HepG2 (cell line): ENCODE results near the gene PTGDR. TPM values are rescaled to one million over a fixed set of nuclear protein-coding genes. Genes with fewer than 3 reads are reported as not detected.

Source experiments
- ATAC-seq: fragments of 200-7000 bp; cut with Tn5 transposase; 3 replicates; pipeline ENCODE4 v1.9.1; 2020; ENCODE audit warnings: mild to moderate bottlenecking, moderate library complexity
- BruUV-seq: library from RNA; stranded (reverse); fragments of 400-500 nt; replicated peaks from 2 replicates; lab custom pipeline; 2021; lab: Mats Ljungman, UMichigan
- CTCF ChIA-PET: fragments of 300-600 bp; formaldehyde crosslinking; extraction: SDS; loops from one replicate; lab custom pipeline; 2021; ENCODE audit warnings: low total read pairs, inconsistent platforms, low intra/inter-chr PET ratio; lab: Yijun Ruan, JAX
- POLR2A ChIA-PET: fragments of 350-600 bp; sonication (Branson Sonifier 250); formaldehyde crosslinking; loops from one replicate; lab custom pipeline; 2020; ENCODE audit warnings: antibody characterized with exemption, inconsistent platforms; lab: Yijun Ruan, JAX
- DNase-seq: peaks from one replicate; pipeline ENCODE4 v3.0.0-alpha.2; 2015; ENCODE audit warnings: low spot score
- FAIRE-seq: peaks from 3 replicates; lab custom pipeline; 2011; peaks lifted over from hg19 to GRCh38; lab: Jason Lieb, UNC
- H2AFZ ChIP-seq: one replicate; pipeline ENCODE4 v1.6.1; 2011; ENCODE audit warnings: low read length, inconsistent platforms
- H3K27ac ChIP-seq: fragments of 300-600 bp; 3 replicates; pipeline ENCODE4 v1.8.0; 2011; ENCODE audit warnings: mixed run types, mild to moderate bottlenecking, mixed read lengths, low read length, inconsistent platforms; ENCODE audit not compliant: insufficient read depth; ENCODE audit errors: extremely low read length
- H3K27me3 ChIP-seq, 2 experiments: fragments of 200-600 bp in 1 of 2; 2 replicates in 1 of 2; 3 replicates in 1 of 2; pipeline versions ENCODE4 v1.6.0 to v1.8.0; 2011; ENCODE audit warnings: low read length in 2 of 2, mild to moderate bottlenecking in 2 of 2, moderate library complexity in 2 of 2, inconsistent platforms in 1 of 2; ENCODE audit not compliant: insufficient read depth in 2 of 2, control insufficient read depth in 1 of 2
- H3K36me3 ChIP-seq, 2 experiments: fragments of 200-600 bp in 1 of 2; replicated peaks in 1 of 2; 2 replicates in 1 of 2; 3 replicates in 1 of 2; pipeline versions ENCODE4 v1.5.1 to v1.8.0; 2011; ENCODE audit warnings: low read length in 2 of 2, inconsistent platforms in 1 of 2; ENCODE audit not compliant: insufficient read depth in 2 of 2, control insufficient read depth in 1 of 2
- H3K4me1 ChIP-seq: 2 replicates; pipeline ENCODE4 v1.5.1; 2012; ENCODE audit warnings: low read length, inconsistent platforms; ENCODE audit not compliant: insufficient read depth
- H3K4me2 ChIP-seq: 2 replicates; pipeline ENCODE4 v1.6.0; 2011; ENCODE audit warnings: low read depth, low read length, inconsistent platforms
- H3K4me3 ChIP-seq, 3 experiments: fragments of 200-600 bp in 1 of 3; sonication (generic), shearing (Covaris generic) in 1 of 3; replicated peaks in 1 of 3; 2 replicates each; pipeline ENCODE4 v1.5.1; 2011 to 2016; ENCODE audit warnings: low read length in 3 of 3, inconsistent platforms in 2 of 3, low read depth in 2 of 3, mild to moderate bottlenecking in 2 of 3, control low read depth in 1 of 3, mixed read lengths in 1 of 3; ENCODE audit not compliant: insufficient read depth in 1 of 3
- H3K79me2 ChIP-seq: one replicate; pipeline ENCODE4 v1.6.1; 2011; ENCODE audit warnings: low read length, inconsistent platforms; ENCODE audit not compliant: insufficient read depth
- H3K9ac ChIP-seq: 2 replicates; pipeline ENCODE4 v1.6.0; 2011; ENCODE audit warnings: mild to moderate bottlenecking, low read depth, low read length, inconsistent platforms; ENCODE audit not compliant: insufficient read depth
- H3K9me3 ChIP-seq: 2 replicates; pipeline ENCODE4 v1.5.1; 2012; ENCODE audit warnings: mild to moderate bottlenecking, low read length
- H4K20me1 ChIP-seq: 2 replicates; pipeline ENCODE4 v1.6.0; 2011; ENCODE audit warnings: inconsistent platforms, mild to moderate bottlenecking, low read length, moderate library complexity; ENCODE audit not compliant: insufficient read depth
- ELF3 ChIP-seq: IDR thresholded peaks from 2 replicates; pipeline ENCODE4 v1.6.1; 2016; ENCODE audit warnings: missing genetic modification reagents, missing compliant biosample characterization
- FOXC1 ChIP-seq: sonication (generic); formaldehyde crosslinking; IDR thresholded peaks from 2 replicates; pipeline ENCODE4 v1.8.0; 2022; ENCODE audit warnings: mild to moderate bottlenecking, missing genetic modification reagents, borderline replicate concordance
- GATAD2A ChIP-seq: IDR thresholded peaks from 2 replicates; pipeline ENCODE4 v1.6.1; 2016
- HMGXB3 ChIP-seq: sonication (generic); formaldehyde crosslinking; IDR thresholded peaks from 2 replicates; pipeline ENCODE4 v1.4.0; 2020; ENCODE audit warnings: missing genetic modification reagents, borderline replicate concordance
- KMT2B ChIP-seq: IDR thresholded peaks from 2 replicates; pipeline ENCODE4 v1.6.1; 2016; ENCODE audit warnings: missing genetic modification reagents, missing compliant biosample characterization
- LBX2 ChIP-seq: sonication (generic); formaldehyde crosslinking; IDR thresholded peaks from 2 replicates; pipeline ENCODE4 v1.5.0; 2020; ENCODE audit warnings: missing genetic modification reagents, mild to moderate bottlenecking, borderline replicate concordance
- MIER3 ChIP-seq: IDR thresholded peaks from 2 replicates; pipeline ENCODE4 v1.6.1; 2016; ENCODE audit warnings: missing compliant biosample characterization, borderline replicate concordance
- ONECUT2 ChIP-seq: sonication (generic); formaldehyde crosslinking; IDR thresholded peaks from 2 replicates; pipeline ENCODE4 v1.4.0; 2020; ENCODE audit warnings: missing genetic modification reagents
- RXRB ChIP-seq: IDR thresholded peaks from 2 replicates; pipeline ENCODE4 v1.6.1; 2016; ENCODE audit warnings: borderline replicate concordance, missing genetic modification reagents, missing compliant biosample characterization
- ZBED4 ChIP-seq: sonication (generic); formaldehyde crosslinking; IDR thresholded peaks from 2 replicates; pipeline ENCODE4 v1.4.0; 2020; ENCODE audit warnings: missing genetic modification reagents, borderline replicate concordance
- ZBTB3 ChIP-seq: sonication (generic); formaldehyde crosslinking; IDR thresholded peaks from 2 replicates; pipeline ENCODE4 v1.4.0; 2020; ENCODE audit warnings: low read depth, mild to moderate bottlenecking, moderate library complexity, missing genetic modification reagents, borderline replicate concordance
- ZNF772 ChIP-seq: sonication (generic); formaldehyde crosslinking; IDR thresholded peaks from 2 replicates; pipeline ENCODE4 v1.5.0; 2020; ENCODE audit warnings: mild to moderate bottlenecking, missing genetic modification reagents
- WGBS: methylation state at CpG from one replicate; pipeline ENCODE4 v1.1.6; 2017; ENCODE audit warnings: low lambda C conversion rate; 5-methylcytosine and 5-hydroxymethylcytosine counted together
- in situ Hi-C: cut with HindIII; loops from 2 replicates; pipeline ENCODE4 v1.10.0; 2017; ENCODE audit warnings: low pct_unique_long_range_greater_than_20kb; ENCODE audit not compliant: extremely low pct_ligation_motif_present
- intact Hi-C: fragments of 100-400 bp; cut with micrococcal nuclease; formaldehyde crosslinking; loops from one replicate; pipeline ENCODE4 v1.10.0; 2022; ENCODE audit not compliant: unreplicated experiment
- polyA plus RNA-seq, 8 experiments: library from polyadenylated mRNA; depleted of rRNA in 3 of 8; stranded (reverse) in 7 of 8; unstranded in 1 of 8; fragments of >200 nt; fragmentation: Illumina TruSeq in 4 of 8; extraction: Trizol in 4 of 8; gene quantifications; 2 replicates each; pipeline versions ENCODE4 v1.2.1 to v1.2.3, GENCODE V29; 2011 to 2016; ENCODE audit warnings: low read depth in 4 of 8, missing spikeins in 1 of 8, mixed read lengths in 1 of 8; ENCODE audit not compliant: insufficient read depth in 1 of 8
- total RNA-seq, 5 experiments: library from RNA; depleted of rRNA; stranded (reverse); fragments of >200 nt; fragmentation: Illumina TruSeq; extraction: Trizol; gene quantifications; 2 replicates each; pipeline ENCODE4 v1.2.3, GENCODE V29; 2016; ENCODE audit warnings: low read depth in 1 of 5
- TF ChIP-seq, protein P1 (sequence below): IDR thresholded peaks from 2 replicates; pipeline ENCODE4 v1.6.1; 2016

The PTGDR gene
- total and polyA plus RNA-seq, 2 of the 13 experiments (the other 11 are each of a cell fraction or from before 2014, with no cell fraction given): not detected

- TF ChIP-seq ZBED4 (no peak), GATAD2A (CRISPR knock-in tag) (no peak), RXRB (CRISPR knock-in tag) (no peak)
- TF ChIP-seq, protein P1, sequence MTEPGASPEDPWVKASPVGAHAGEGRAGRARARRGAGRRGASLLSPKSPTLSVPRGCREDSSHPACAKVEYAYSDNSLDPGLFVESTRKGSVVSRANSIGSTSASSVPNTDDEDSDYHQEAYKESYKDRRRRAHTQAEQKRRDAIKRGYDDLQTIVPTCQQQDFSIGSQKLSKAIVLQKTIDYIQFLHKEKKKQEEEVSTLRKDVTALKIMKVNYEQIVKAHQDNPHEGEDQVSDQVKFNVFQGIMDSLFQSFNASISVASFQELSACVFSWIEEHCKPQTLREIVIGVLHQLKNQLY: no peak
These were observed 46.6 kb downstream of the PTGDR start, which contains the start of gene PTGER2 (continued) for GRCh38 chr14:52313903-52314594.

GRCh38 chr14:52314595-52315354, 47.3 kb downstream of the PTGDR start:
- H3K4me1 ChIP-seq: no peaks in the 10 kb centered on the region
- no peak for FAIRE-seq
- no peak overlapping the region for H3K9ac ChIP-seq
- ChIA-PET CTCF (no interaction called here), POLR2A (no interaction called here)
- no peaks in the 10 kb centered on the region; a peak in 1 of 5 replicates for H3K27me3 ChIP-seq
- 85% methylated on average over 48 of the region's 63 CpGs for WGBS
- ATAC-seq: no peak
- BruUV-seq: no TSS peak
- H3K4me2 ChIP-seq: no peak overlapping the region
- H3K4me3 ChIP-seq: no peak overlapping the region
- intact Hi-C loops: no loop called here
- no peaks in the 10 kb centered on the region for H3K79me2 ChIP-seq
- no peak overlapping the region for H3K27ac ChIP-seq
- no peaks in the 10 kb centered on the region for H3K9me3 ChIP-seq
- in situ Hi-C loops: no loop called here
- no peaks in the 10 kb centered on the region for H4K20me1 ChIP-seq
- no peak overlapping the region for H2AFZ ChIP-seq
- TF ChIP-seq FOXC1 (CRISPR knock-in tag): no peak
- TF ChIP-seq ZNF772 (CRISPR knock-in tag): no peak
- TF ChIP-seq ZBTB3 (CRISPR knock-in tag): no peak
- TF ChIP-seq ONECUT2 (CRISPR knock-in tag): no peak
- no peak for TF ChIP-seq HMGXB3 (CRISPR knock-in tag)
- TF ChIP-seq ELF3: no peak
- TF ChIP-seq LBX2 (CRISPR knock-in tag): no peak
- no peak for TF ChIP-seq KMT2B (CRISPR knock-in tag)
- TF ChIP-seq MIER3 (CRISPR knock-in tag): no peak
- DNase-seq: no peak
- H3K36me3 ChIP-seq: no peaks in the 10 kb centered on the region
